GM23338 (cell line): Measurements from ENCODE around the gene LIPT1. TPM values are rescaled to one million over a fixed set of nuclear protein-coding genes. Genes with fewer than 3 reads are reported as not detected.

Experiments
- ATAC-seq: fragments of 200-7000 bp; cut with Tn5 transposase; 3 replicates; pipeline ENCODE4 v1.9.1; 2020
- DNase-seq: peaks from one replicate; pipeline ENCODE4 v3.0.0-alpha.2; 2015; ENCODE audit warnings: low spot score
- H2AFZ ChIP-seq: fragments of 200-600 bp; sonication (generic); 2 replicates; pipeline ENCODE4 v1.8.0; 2016; ENCODE audit warnings: antibody characterized with exemption, mild to moderate bottlenecking, moderate library complexity
- H3F3A ChIP-seq: fragments of 200-600 bp; sonication (generic); replicated peaks from 2 replicates; pipeline ENCODE4 v1.8.0; 2017; ENCODE audit warnings: antibody characterized with exemption, mixed run types, low read depth
- H3K27ac ChIP-seq: fragments of 200-600 bp; sonication (generic); 2 replicates; pipeline ENCODE4 v1.6.1; 2016; ENCODE audit warnings: low read depth
- H3K27me3 ChIP-seq: fragments of 200-600 bp; sonication (generic); 2 replicates; pipeline ENCODE4 v1.8.0; 2016; ENCODE audit warnings: mild to moderate bottlenecking, mixed run types, moderate library complexity; ENCODE audit not compliant: insufficient read depth
- H3K36me3 ChIP-seq: fragments of 200-600 bp; sonication (generic); 2 replicates; pipeline ENCODE4 v1.8.0; 2016; ENCODE audit warnings: mild to moderate bottlenecking; ENCODE audit not compliant: insufficient read depth
- H3K4me1 ChIP-seq: fragments of 200-600 bp; sonication (generic); 2 replicates; pipeline ENCODE4 v1.8.0; 2016; ENCODE audit warnings: mild to moderate bottlenecking, moderate library complexity; ENCODE audit not compliant: insufficient read depth
- H3K4me2 ChIP-seq: fragments of 200-600 bp; sonication (generic); 2 replicates; pipeline ENCODE4 v1.7.1; 2017; ENCODE audit warnings: mixed run types
- H3K4me3 ChIP-seq: fragments of 200-600 bp; sonication (generic); 2 replicates; pipeline ENCODE4 v1.6.1; 2016; ENCODE audit warnings: mixed run types
- H3K79me2 ChIP-seq: fragments of 200-600 bp; sonication (generic); replicated peaks from 2 replicates; pipeline ENCODE4 v1.8.0; 2017; ENCODE audit warnings: mild to moderate bottlenecking; ENCODE audit not compliant: insufficient read depth
- H3K9me2 ChIP-seq: fragments of 200-600 bp; sonication (generic); 2 replicates; pipeline ENCODE4 v1.8.0; 2017; ENCODE audit not compliant: insufficient read depth
- H4K20me1 ChIP-seq: fragments of 200-600 bp; sonication (generic); replicated peaks from 2 replicates; pipeline ENCODE4 v1.8.0; 2017; ENCODE audit warnings: mild to moderate bottlenecking; ENCODE audit not compliant: insufficient read depth
- H3K27ac Mint-ChIP-seq: 2 replicates; pipeline ENCODE4 v1.8.0; 2020; ENCODE audit warnings: inconsistent platforms, mild to moderate bottlenecking, moderate library complexity, mixed read lengths
- H3K27me3 Mint-ChIP-seq: 3 replicates; pipeline ENCODE4 v1.8.0; 2022; ENCODE audit warnings: low read depth, mild to moderate bottlenecking, moderate library complexity, mixed read lengths, inconsistent platforms; ENCODE audit not compliant: insufficient read depth, poor library complexity
- H3K36me3 Mint-ChIP-seq: 3 replicates; pipeline ENCODE4 v1.8.0; 2021; ENCODE audit warnings: low read depth, mild to moderate bottlenecking, inconsistent platforms, moderate library complexity, mixed read lengths
- H3K4me1 Mint-ChIP-seq: 3 replicates; pipeline ENCODE4 v1.8.0; 2020; ENCODE audit warnings: mild to moderate bottlenecking, inconsistent platforms, mixed read lengths
- H3K4me3 Mint-ChIP-seq: 3 replicates; pipeline ENCODE4 v1.8.0; 2021; ENCODE audit warnings: moderate library complexity, mild to moderate bottlenecking, inconsistent platforms, mixed read lengths
- H3K9me3 Mint-ChIP-seq: 3 replicates; pipeline ENCODE4 v1.8.0; 2020; ENCODE audit warnings: moderate library complexity, mild to moderate bottlenecking, inconsistent platforms, mixed read lengths
- CTCF ChIP-seq, 2 experiments: fragments of 200-600 bp in 1 of 2; sonication (generic) in 1 of 2; conservative IDR thresholded peaks; 2 replicates each; pipeline versions ENCODE4 v1.5.1 to v1.6.1; 2016 to 2017; ENCODE audit warnings: antibody characterized with exemption in 2 of 2, low read depth in 2 of 2, mild to moderate bottlenecking in 2 of 2, moderate library complexity in 1 of 2
- ETS1 ChIP-seq: IDR thresholded peaks from 2 replicates; pipeline ENCODE4 v1.6.1; 2016; ENCODE audit warnings: antibody characterized with exemption
- EZH2 ChIP-seq: fragments of 200-600 bp; sonication (generic); IDR thresholded peaks from one replicate; pipeline ENCODE4 v1.8.0; 2017; ENCODE audit warnings: antibody characterized with exemption, mild to moderate bottlenecking, low read depth; ENCODE audit not compliant: unreplicated experiment
- JUNB ChIP-seq: IDR thresholded peaks from one replicate; pipeline ENCODE4 v1.6.1; 2016; ENCODE audit warnings: antibody characterized with exemption; ENCODE audit not compliant: unreplicated experiment
- NANOG ChIP-seq: IDR thresholded peaks from 2 replicates; pipeline ENCODE4 v1.6.1; 2016; ENCODE audit warnings: antibody characterized with exemption, borderline replicate concordance
- ZNF114 ChIP-seq: fragments of 250-450 bp; sonication (Bioruptor Pico); IDR thresholded peaks from 2 replicates; pipeline ENCODE4 v1.5.0; 2020; ENCODE audit warnings: mild to moderate bottlenecking, moderate library complexity
- polyA plus RNA-seq: library from polyadenylated mRNA; unstranded; fragments of >200 nt; fragmentation: Nextera tagmentation; extraction: Ambion mirVana; gene quantifications from 2 replicates; pipeline ENCODE4 v1.2.1, GENCODE V29; 2016
- total RNA-seq: library from RNA; depleted of rRNA; stranded (reverse); fragments of >200 nt; shearing (Covaris generic); gene quantifications from 2 replicates; pipeline ENCODE4 v1.2.3, GENCODE V29; 2014
- TF ChIP-seq, protein P1 (sequence below): IDR thresholded peaks from one replicate; pipeline ENCODE4 v1.6.1; 2018; ENCODE audit warnings: antibody characterized with exemption; ENCODE audit not compliant: unreplicated experiment

Gene LIPT1
- total and polyA plus RNA-seq, 2 experiments from 2014 or later, result 11.5 to 15.4 TPM

- H3K27me3 Mint-ChIP-seq, result peaks cover 5% of the 10 kb centered on the region
- no peaks in the 10 kb centered on the region for H3K79me2 ChIP-seq
- H3K4me2 ChIP-seq, result no peak overlapping the region
- no peak overlapping the region for H3K4me3 ChIP-seq
- no peaks in the 10 kb centered on the region for H3K27me3 ChIP-seq
- H3K27ac Mint-ChIP-seq, result no peak overlapping the region
- H3K4me3 Mint-ChIP-seq, result no peak overlapping the region
- H3K27ac ChIP-seq, result no peak overlapping the region
- no peak for DNase-seq
- peaks cover 44% of the 10 kb centered on the region for H3K36me3 Mint-ChIP-seq
- ATAC-seq, result no peak
- 0 out of 4 replicates have a peak, but pooled peaks of 1 of the 2 experiments have one; percentile 13 for TF ChIP-seq CTCF (conservative IDR thresholded peaks at IDR 0.05; ENCODE audit: low read depth in 2 of 2)
- no peak for TF ChIP-seq JUNB
- no peak for TF ChIP-seq ETS1
- TF ChIP-seq, protein P1, sequence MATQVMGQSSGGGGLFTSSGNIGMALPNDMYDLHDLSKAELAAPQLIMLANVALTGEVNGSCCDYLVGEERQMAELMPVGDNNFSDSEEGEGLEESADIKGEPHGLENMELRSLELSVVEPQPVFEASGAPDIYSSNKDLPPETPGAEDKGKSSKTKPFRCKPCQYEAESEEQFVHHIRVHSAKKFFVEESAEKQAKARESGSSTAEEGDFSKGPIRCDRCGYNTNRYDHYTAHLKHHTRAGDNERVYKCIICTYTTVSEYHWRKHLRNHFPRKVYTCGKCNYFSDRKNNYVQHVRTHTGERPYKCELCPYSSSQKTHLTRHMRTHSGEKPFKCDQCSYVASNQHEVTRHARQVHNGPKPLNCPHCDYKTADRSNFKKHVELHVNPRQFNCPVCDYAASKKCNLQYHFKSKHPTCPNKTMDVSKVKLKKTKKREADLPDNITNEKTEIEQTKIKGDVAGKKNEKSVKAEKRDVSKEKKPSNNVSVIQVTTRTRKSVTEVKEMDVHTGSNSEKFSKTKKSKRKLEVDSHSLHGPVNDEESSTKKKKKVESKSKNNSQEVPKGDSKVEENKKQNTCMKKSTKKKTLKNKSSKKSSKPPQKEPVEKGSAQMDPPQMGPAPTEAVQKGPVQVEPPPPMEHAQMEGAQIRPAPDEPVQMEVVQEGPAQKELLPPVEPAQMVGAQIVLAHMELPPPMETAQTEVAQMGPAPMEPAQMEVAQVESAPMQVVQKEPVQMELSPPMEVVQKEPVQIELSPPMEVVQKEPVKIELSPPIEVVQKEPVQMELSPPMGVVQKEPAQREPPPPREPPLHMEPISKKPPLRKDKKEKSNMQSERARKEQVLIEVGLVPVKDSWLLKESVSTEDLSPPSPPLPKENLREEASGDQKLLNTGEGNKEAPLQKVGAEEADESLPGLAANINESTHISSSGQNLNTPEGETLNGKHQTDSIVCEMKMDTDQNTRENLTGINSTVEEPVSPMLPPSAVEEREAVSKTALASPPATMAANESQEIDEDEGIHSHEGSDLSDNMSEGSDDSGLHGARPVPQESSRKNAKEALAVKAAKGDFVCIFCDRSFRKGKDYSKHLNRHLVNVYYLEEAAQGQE, result no peak
- TF ChIP-seq ZNF114, result no peak
- TF ChIP-seq NANOG, result no peak
- H3K9me2 ChIP-seq, result no peaks in the 10 kb centered on the region; the same call in 1 of the 2 replicates
- H3F3A ChIP-seq, result no peaks in the 10 kb centered on the region
- peaks cover 21% of the 10 kb centered on the region for H3K36me3 ChIP-seq
- no peaks in the 10 kb centered on the region for H3K4me1 Mint-ChIP-seq
- H3K4me1 ChIP-seq, result no peaks in the 10 kb centered on the region
- H4K20me1 ChIP-seq, result 0 out of 2 replicates have a peak, but pooled peaks cover 4% of the 10 kb centered on the region
- H2AFZ ChIP-seq, result no peak overlapping the region
- peaks cover 12% of the 10 kb centered on the region for H3K9me3 Mint-ChIP-seq
Observed at GRCh38 chr2:99198103-99198841, 43.5 kb downstream of the LIPT1 start.

DNA sequence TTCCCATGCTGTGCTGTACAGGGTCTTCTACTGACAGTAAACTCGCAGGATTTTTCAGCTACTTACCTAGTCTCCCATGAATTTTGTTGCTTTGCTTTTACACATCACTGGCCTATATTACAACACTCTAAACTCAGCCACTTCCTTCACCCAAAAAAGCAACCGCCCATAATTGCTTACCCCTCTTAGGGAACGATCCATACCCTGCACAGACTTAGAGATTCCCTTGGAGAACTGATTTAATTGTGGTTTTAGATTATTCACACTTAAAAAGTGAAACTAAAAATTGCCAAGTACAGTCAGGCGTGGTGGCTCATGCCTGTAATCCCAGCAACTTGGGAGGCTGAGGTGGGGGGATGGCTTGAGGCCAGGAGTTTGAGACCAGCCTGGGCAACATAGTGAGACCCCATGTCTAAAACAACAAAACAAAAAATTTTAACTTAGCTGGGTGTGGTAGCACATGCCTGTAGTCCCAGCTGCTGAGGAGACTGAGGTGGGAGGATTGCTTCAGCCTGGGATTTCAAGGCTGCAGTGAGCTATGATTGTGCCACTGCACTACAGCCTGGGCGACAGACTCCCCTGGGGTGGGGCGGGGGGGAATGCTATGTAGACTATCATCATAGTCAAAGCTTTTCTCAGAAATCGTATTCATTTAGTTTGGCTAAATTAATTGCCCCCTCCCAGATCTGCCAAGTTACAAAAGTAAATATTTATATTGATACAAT is 45.5 kb downstream of the LIPT1 start:
- no peaks in the 10 kb centered on the region for H3K27me3 ChIP-seq
- Mint-ChIP-seq H3K9me3 (peaks cover 32% of the 10 kb centered on the region), H3K36me3 (peaks cover 58% of the 10 kb centered on the region), H3K27ac (no peak overlapping the region), H3K4me3 (no peak overlapping the region), H3K27me3 (peaks cover 7% of the 10 kb centered on the region), H3K4me1 (no peaks in the 10 kb centered on the region)
- H3K36me3 ChIP-seq, result peaks cover 27% of the 10 kb centered on the region
- H3K9me2 ChIP-seq, result no peaks in the 10 kb centered on the region; the same call in 1 of the 2 replicates
- H4K20me1 ChIP-seq, result 0 out of 2 replicates have a peak, but pooled peaks cover 4% of the 10 kb centered on the region
- H3K27ac ChIP-seq, result no peak overlapping the region
- H3K4me1 ChIP-seq, result no peaks in the 10 kb centered on the region
- H3K79me2 ChIP-seq, result no peaks in the 10 kb centered on the region
- no peaks in the 10 kb centered on the region for H3F3A ChIP-seq
- H2AFZ ChIP-seq, result no peak overlapping the region
- H3K4me2 ChIP-seq, result no peak overlapping the region
- ATAC-seq (no peak), DNase-seq (no peak)
- no peak overlapping the region for H3K4me3 ChIP-seq
- no peak for TF ChIP-seq EZH2
